Calu3 (cell line): ENCODE results near the gene NPC1. TPM values are rescaled to one million over a fixed set of nuclear protein-coding genes. Genes with fewer than 3 reads are reported as not detected.

Source experiments
- BruUV-seq: library from RNA; stranded (reverse); fragments of 400-500 nt; replicated peaks from 2 replicates; lab custom pipeline; 2021; lab: Mats Ljungman, UMichigan
- CTCF ChIA-PET: fragments of 300-600 bp; sonication (Branson Sonifier 250); formaldehyde crosslinking; loops from one replicate; lab custom pipeline; 2022; ENCODE audit warnings: antibody characterized with exemption; lab: Charles Lee
- DNase-seq: peaks from one replicate; pipeline ENCODE4 v3.0.0; 2022
- H3K27ac Mint-ChIP-seq: one replicate; pipeline ENCODE4 v1.8.0; 2022; ENCODE audit warnings: mixed read lengths; ENCODE audit not compliant: unreplicated experiment
- H3K27me3 Mint-ChIP-seq: one replicate; pipeline ENCODE4 v1.8.0; 2022; ENCODE audit warnings: mixed read lengths; ENCODE audit not compliant: unreplicated experiment
- H3K36me3 Mint-ChIP-seq: one replicate; pipeline ENCODE4 v1.8.0; 2022; ENCODE audit warnings: mild to moderate bottlenecking, moderate library complexity, mixed read lengths; ENCODE audit not compliant: insufficient read depth, unreplicated experiment
- H3K4me1 Mint-ChIP-seq: one replicate; pipeline ENCODE4 v1.8.0; 2022; ENCODE audit warnings: mild to moderate bottlenecking, low read depth, mixed read lengths; ENCODE audit not compliant: unreplicated experiment
- H3K4me3 Mint-ChIP-seq: one replicate; pipeline ENCODE4 v1.8.0; 2022; ENCODE audit warnings: mild to moderate bottlenecking, low read depth, moderate library complexity, mixed read lengths; ENCODE audit not compliant: unreplicated experiment
- H3K9me3 Mint-ChIP-seq: one replicate; pipeline ENCODE4 v1.8.0; 2022; ENCODE audit warnings: low read depth, mixed read lengths; ENCODE audit not compliant: unreplicated experiment
- CTCF ChIP-seq: fragments of 200-600 bp; IDR thresholded peaks from one replicate; pipeline ENCODE4 v1.8.0; 2022; ENCODE audit warnings: antibody characterized with exemption; ENCODE audit not compliant: unreplicated experiment
- intact Hi-C: fragments of 100-400 bp; cut with micrococcal nuclease; formaldehyde crosslinking; loops from one replicate; pipeline ENCODE4 v1.10.0; 2022; ENCODE audit not compliant: unreplicated experiment
- total RNA-seq: library from RNA; stranded (reverse); gene quantifications from 2 replicates; pipeline ENCODE4 v1.2.3, GENCODE V29; 2022

NPC1 gene
- total RNA-seq, 1 experiment from 2014 or later: 84.7 TPM

- DNase-seq: no peak
- peak overlapping the region; percentile 69 for H3K27ac Mint-ChIP-seq
- CTCF ChIA-PET: interaction anchor here (0.6 to 4.3 kb wide), 10 partner anchors 9 to 599 kb away, joined by 3 to 49 read pairs (median 6); no protein-coding TSS in a partner anchor
Observed at GRCh38 chr18:23627970-23628369, 41.7 kb upstream of the NPC1 start.

GRCh38 chr18:23627321-23627720 is 41.0 kb upstream of the NPC1 start:
- H3K9me3 Mint-ChIP-seq: no peaks in the 10 kb centered on the region
- intact Hi-C loops: loop anchor here (1.0 kb wide), 1 partner anchor 24 kb away; no protein-coding TSS in a partner anchor
- H3K4me1 Mint-ChIP-seq: peaks cover 50% of the 10 kb centered on the region
- peaks cover 13% of the 10 kb centered on the region for H3K36me3 Mint-ChIP-seq
- no TSS peak for BruUV-seq
- no peaks in the 10 kb centered on the region for H3K27me3 Mint-ChIP-seq
- peak overlapping the region; percentile 69 for H3K27ac Mint-ChIP-seq
- no peak for TF ChIP-seq CTCF
- CTCF ChIA-PET: interaction anchor here (0.6 to 4.3 kb wide), 10 partner anchors 9 to 463 kb away, joined by 3 to 49 read pairs (median 4); no protein-coding TSS in a partner anchor
- no peak overlapping the region for H3K4me3 Mint-ChIP-seq
- peak; percentile 44 for DNase-seq

More at GRCh38 chr18:23627970-23628369, 41.7 kb upstream of the NPC1 start:
- intact Hi-C loops: loop anchor here (1.0 to 2.0 kb wide), 2 partner anchors 23 to 35 kb away; partner anchors contain the start of gene ANKRD29
- H3K27me3 Mint-ChIP-seq: no peaks in the 10 kb centered on the region
- H3K4me1 Mint-ChIP-seq: peaks cover 50% of the 10 kb centered on the region
- no peak overlapping the region for H3K4me3 Mint-ChIP-seq
- TF ChIP-seq CTCF: no peak
- peaks cover 13% of the 10 kb centered on the region for H3K36me3 Mint-ChIP-seq
- BruUV-seq: no TSS peak
- H3K9me3 Mint-ChIP-seq: no peaks in the 10 kb centered on the region

- peak overlapping the region; percentile 69 for H3K27ac Mint-ChIP-seq
- intact Hi-C loops: loop anchor here (1.0 kb wide), 1 partner anchor 25 kb away; no protein-coding TSS in a partner anchor
- H3K27me3 Mint-ChIP-seq: no peaks in the 10 kb centered on the region
- TF ChIP-seq CTCF: no peak
- H3K4me1 Mint-ChIP-seq: peaks cover 50% of the 10 kb centered on the region
- H3K4me3 Mint-ChIP-seq: no peak overlapping the region
- CTCF ChIA-PET: interaction anchor here (0.7 to 4.3 kb wide), 9 partner anchors 8 to 463 kb away, joined by 3 to 49 read pairs (median 4); no protein-coding TSS in a partner anchor
- peaks cover 11% of the 10 kb centered on the region for H3K36me3 Mint-ChIP-seq
- no TSS peak for BruUV-seq
- no peak for DNase-seq
- no peaks in the 10 kb centered on the region for H3K9me3 Mint-ChIP-seq
Observed at GRCh38 chr18:23626451-23627279, 40.4 kb upstream of the NPC1 start.

DNA sequence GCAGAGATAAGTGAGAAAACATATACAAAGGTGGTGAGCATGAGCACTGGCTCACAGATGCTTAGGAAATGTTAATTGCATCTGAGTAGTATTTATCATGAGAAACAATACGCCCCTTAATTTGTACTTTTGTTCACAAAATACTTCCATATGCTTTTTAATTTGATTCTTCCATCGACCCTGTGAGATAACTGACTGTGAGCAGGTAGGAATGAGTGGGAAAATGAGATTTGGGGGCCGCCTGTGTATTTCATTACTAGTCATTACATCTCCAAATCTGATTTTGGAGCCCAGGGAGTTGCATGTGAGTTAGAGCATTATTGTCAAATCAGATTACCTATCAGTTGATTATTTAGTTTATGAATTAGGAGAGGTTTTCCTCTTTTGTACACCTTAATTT is 36.7 kb upstream of the NPC1 start:
- no TSS peak for BruUV-seq
- no peaks in the 10 kb centered on the region for H3K9me3 Mint-ChIP-seq
- H3K4me1 Mint-ChIP-seq: peaks cover 64% of the 10 kb centered on the region
- DNase-seq: no peak
- CTCF ChIA-PET: interaction anchor here (3.6 kb wide), 1 partner anchor 80 kb away, joined by 30 read pairs; no protein-coding TSS in a partner anchor
- no peaks in the 10 kb centered on the region for H3K27me3 Mint-ChIP-seq
- peaks cover 26% of the 10 kb centered on the region for H3K36me3 Mint-ChIP-seq
- H3K4me3 Mint-ChIP-seq: no peak overlapping the region
- no peak for TF ChIP-seq CTCF
- no peak overlapping the region for H3K27ac Mint-ChIP-seq
- intact Hi-C loops: loop anchor here (5.0 kb wide), 1 partner anchor 294 kb away; no protein-coding TSS in a partner anchor
